Nephron (organoid): ENCODE data around the gene TXNDC5.
"Not testable (repeated sequence)": the region's sequence is repeated elsewhere in the genome, so short reads cannot be mapped to it uniquely, and the experiment has no call there.

Source experiments
- H3K27ac Mint-ChIP-seq, 3 experiments: 2 replicates each; pipeline ENCODE4 v1.8.0; 2020; ENCODE audit warnings: mixed read lengths in 3 of 3, mild to moderate bottlenecking in 2 of 3, moderate library complexity in 1 of 3
- H3K27me3 Mint-ChIP-seq: 2 replicates; pipeline ENCODE4 v1.8.0; 2021; ENCODE audit warnings: low read depth, mild to moderate bottlenecking, moderate library complexity, mixed read lengths
- H3K36me3 Mint-ChIP-seq: 2 replicates; pipeline ENCODE4 v1.8.0; 2020; ENCODE audit warnings: low read depth, mixed read lengths
- H3K4me1 Mint-ChIP-seq: 2 replicates; pipeline ENCODE4 v1.8.0; 2020; ENCODE audit warnings: mixed read lengths
- H3K4me3 Mint-ChIP-seq, 3 experiments: 2 replicates each; pipeline ENCODE4 v1.8.0; 2020; ENCODE audit warnings: mild to moderate bottlenecking in 3 of 3, mixed read lengths in 3 of 3, moderate library complexity in 2 of 3
- H3K9me3 Mint-ChIP-seq: 2 replicates; pipeline ENCODE4 v1.8.0; 2020; ENCODE audit warnings: mixed read lengths
- TF ChIP-seq, protein P1 (sequence below), 3 experiments: fragments of 200-600 bp; sonication (generic); IDR thresholded peaks; one replicate each; pipeline ENCODE4 v1.5.0; 2021; ENCODE audit warnings: antibody characterized with exemption in 3 of 3; ENCODE audit not compliant: unreplicated experiment in 3 of 3

TXNDC5 gene

DNA sequence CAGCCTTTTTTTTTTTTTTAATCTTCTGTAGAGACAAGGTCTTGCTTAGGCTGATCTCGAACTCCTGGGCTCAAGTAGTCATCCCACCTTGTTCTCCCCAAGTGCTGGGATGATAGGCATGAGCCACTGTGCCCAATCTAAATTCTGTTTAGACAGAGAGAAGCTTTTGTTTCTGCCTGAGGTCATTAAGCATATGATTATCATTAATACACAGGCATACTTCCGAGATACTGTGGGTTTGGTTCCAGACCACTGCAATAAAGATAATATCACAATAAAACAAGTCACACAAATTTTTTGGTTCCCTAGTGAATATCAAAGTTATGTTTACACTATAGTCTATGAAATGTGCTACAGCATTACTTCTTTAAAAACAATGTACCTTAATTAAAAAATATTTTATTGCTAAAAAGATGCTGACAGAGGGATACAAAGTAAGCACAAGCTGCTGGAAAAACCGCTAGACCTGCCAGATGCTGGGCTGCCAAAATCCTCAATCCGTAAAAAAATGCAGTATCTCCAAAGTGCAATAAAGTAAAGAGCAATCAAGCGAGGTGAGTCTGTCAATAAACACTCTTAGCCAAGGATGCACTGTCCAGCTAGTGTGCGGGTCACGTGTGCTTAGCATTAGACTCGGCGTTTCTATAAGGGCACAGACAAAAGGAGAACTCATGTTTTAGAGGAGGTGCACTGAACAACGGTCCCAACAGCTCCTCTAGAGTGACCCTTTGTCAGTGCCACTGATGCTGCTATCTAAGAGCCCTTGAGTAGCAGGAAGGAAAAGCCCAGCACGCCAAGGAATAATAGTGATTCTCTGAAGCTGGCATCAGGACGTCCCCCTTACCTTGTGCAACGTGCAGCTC, 16.1 kb downstream of the TXNDC5 start:
- Mint-ChIP-seq H3K27ac (no peak overlapping the region), H3K4me3 (no peak overlapping the region), H3K4me1 (no peaks in the 10 kb centered on the region), H3K9me3 (no peaks in the 10 kb centered on the region), H3K27me3 (no peaks in the 10 kb centered on the region), H3K36me3 (peaks cover 82% of the 10 kb centered on the region)
- TF ChIP-seq, protein P1, sequence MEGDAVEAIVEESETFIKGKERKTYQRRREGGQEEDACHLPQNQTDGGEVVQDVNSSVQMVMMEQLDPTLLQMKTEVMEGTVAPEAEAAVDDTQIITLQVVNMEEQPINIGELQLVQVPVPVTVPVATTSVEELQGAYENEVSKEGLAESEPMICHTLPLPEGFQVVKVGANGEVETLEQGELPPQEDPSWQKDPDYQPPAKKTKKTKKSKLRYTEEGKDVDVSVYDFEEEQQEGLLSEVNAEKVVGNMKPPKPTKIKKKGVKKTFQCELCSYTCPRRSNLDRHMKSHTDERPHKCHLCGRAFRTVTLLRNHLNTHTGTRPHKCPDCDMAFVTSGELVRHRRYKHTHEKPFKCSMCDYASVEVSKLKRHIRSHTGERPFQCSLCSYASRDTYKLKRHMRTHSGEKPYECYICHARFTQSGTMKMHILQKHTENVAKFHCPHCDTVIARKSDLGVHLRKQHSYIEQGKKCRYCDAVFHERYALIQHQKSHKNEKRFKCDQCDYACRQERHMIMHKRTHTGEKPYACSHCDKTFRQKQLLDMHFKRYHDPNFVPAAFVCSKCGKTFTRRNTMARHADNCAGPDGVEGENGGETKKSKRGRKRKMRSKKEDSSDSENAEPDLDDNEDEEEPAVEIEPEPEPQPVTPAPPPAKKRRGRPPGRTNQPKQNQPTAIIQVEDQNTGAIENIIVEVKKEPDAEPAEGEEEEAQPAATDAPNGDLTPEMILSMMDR (IDR thresholded peaks at IDR 0.05; ENCODE audit: unreplicated experiment in 3 of 3) = no peak

DNA sequence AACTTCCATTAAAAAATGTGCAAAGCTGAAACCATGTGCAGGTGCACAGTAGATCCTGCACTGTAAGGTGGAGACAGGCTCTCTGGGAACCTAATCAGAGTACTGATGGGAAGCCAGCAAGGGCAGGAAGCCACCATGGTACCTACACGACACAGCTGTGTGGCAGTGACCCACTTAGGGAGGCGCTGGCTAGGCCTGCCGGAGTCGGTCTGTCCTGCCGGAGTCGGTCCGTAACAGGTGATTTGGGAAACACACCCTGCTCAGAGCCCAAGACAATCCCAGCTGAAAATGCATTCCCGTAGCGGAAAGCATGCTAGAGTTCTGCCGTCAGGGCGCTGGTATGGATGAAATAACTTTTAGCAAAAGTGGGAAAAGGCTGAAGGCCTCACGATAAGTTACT, 17.2 kb downstream of the TXNDC5 start:
- Mint-ChIP-seq H3K36me3 (peaks cover 83% of the 10 kb centered on the region), H3K27ac (no peak overlapping the region), H3K4me1 (no peaks in the 10 kb centered on the region), H3K4me3 (no peak overlapping the region), H3K9me3 (no peaks in the 10 kb centered on the region), H3K27me3 (no peaks in the 10 kb centered on the region)
- TF ChIP-seq, protein P1 (IDR thresholded peaks at IDR 0.05; ENCODE audit: unreplicated experiment in 3 of 3) = no peak

DNA sequence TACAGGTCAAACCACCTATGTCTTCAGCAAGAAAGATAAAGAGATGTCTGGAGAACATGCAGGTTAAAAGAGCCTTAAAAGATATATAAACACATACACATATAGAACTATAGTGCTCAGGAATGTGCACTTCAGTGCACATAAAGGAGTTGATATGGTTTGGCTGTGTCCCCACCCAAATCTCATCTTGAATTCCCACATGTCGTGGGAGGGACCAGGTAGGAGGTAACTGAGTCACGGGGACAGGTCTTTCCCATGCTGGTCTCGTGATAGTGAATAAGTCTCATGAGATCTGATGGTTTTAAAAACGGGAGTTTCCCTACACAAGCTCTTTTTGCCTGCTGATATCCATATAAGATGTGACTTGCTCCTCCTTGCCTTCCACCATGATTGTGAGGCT, 18.2 kb downstream of the TXNDC5 start:
- H3K27ac Mint-ChIP-seq, H3K4me3 Mint-ChIP-seq, H3K4me1 Mint-ChIP-seq, H3K9me3 Mint-ChIP-seq, H3K27me3 Mint-ChIP-seq: not testable (repeated sequence)
- peaks cover 82% of the 10 kb centered on the region for H3K36me3 Mint-ChIP-seq

DNA sequence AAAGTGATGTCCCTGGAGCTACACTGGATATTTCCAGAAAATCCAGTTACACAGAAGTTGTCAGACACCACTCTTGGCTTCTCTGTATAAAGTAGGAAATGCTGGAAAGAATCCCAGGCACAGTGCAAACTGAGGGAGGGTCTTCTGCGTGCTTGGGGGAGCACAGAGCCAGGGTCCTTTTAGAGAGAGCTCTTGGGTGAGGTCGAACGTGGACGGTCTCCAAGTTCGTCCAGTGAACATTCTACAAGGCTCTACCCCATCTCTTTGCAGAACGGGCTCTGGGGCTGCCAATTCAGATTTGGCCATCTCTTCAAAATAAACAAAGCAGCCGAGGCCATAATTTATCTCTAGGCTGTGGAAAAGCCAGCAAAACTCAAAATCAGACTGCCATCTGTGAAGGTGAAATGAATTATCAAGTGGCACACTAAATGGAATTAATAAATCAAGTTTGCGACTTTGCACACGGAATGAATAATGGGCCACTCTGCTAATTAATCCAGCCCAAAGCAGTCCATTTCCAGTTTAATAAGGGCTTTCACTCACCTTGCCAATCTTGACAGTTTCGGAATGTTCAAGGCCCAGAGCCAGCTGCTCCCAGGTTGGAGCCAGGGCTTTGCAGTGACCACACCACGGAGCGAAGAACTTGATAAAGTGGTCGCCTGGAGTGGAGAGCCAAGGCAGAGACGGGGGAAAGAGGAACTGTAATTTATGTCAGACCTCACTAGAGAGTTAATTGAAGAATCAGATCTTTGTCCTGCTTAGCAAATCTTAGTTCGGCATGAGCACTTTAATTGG, 19.3 kb downstream of the TXNDC5 start:
- H3K4me3 Mint-ChIP-seq = no peak overlapping the region
- peaks cover 85% of the 10 kb centered on the region for H3K36me3 Mint-ChIP-seq
- no peak overlapping the region for H3K27ac Mint-ChIP-seq
- H3K4me1 Mint-ChIP-seq = no peaks in the 10 kb centered on the region
- TF ChIP-seq, protein P1 (IDR thresholded peaks at IDR 0.05; ENCODE audit: unreplicated experiment in 3 of 3) = no peak
- no peaks in the 10 kb centered on the region for H3K27me3 Mint-ChIP-seq
- no peaks in the 10 kb centered on the region for H3K9me3 Mint-ChIP-seq

DNA sequence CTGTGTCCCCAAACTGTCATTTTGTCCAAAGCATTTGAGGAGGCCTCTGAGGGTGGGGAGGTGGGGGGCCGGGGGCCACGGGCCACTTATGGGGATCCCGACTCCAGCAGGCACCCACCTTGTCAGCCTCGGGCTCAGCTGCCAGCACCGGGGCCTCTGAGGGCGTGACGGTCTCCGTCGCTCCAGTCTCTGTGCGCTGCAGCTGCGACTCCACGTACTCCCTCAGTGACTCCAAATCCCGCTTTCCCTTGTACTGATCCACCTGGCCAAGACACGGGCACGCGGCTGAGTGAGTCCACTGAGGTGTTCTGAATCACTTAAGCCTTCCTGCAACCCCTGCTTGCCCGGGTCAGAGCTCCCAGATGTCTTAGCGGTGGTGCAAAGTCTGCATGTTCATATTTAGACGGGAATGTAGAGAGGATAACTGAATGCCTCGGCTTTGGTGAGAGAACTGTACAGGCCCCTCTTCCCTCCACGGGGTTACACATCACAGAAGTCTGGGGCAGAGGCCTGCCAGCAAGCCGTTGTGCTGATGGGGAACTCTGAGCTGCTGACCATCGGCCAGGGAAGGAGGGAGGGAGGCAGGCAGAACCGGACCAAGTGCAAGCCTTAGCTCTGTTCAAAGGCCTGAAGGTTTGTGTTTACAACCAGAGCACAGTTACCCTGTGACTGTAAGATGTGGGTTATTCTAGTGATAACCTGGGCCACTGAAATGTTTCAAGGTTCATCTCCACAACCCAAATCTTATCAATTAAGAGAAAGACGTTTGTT, 21.8 kb downstream of the TXNDC5 start:
- Mint-ChIP-seq H3K36me3 (peaks cover 89% of the 10 kb centered on the region), H3K4me1 (no peaks in the 10 kb centered on the region), H3K9me3 (no peaks in the 10 kb centered on the region), H3K27ac (no peak overlapping the region), H3K27me3 (no peaks in the 10 kb centered on the region), H3K4me3 (no peak overlapping the region)
- TF ChIP-seq, protein P1 (IDR thresholded peaks at IDR 0.05; ENCODE audit: unreplicated experiment in 3 of 3) = no peak
